ENCODE results near the gene LMNTD1.
"Not testable (repeated sequence)": the region's sequence is repeated elsewhere in the genome, so short reads cannot be mapped to it uniquely, and the experiment has no call there.

The LMNTD1 gene

DNA sequence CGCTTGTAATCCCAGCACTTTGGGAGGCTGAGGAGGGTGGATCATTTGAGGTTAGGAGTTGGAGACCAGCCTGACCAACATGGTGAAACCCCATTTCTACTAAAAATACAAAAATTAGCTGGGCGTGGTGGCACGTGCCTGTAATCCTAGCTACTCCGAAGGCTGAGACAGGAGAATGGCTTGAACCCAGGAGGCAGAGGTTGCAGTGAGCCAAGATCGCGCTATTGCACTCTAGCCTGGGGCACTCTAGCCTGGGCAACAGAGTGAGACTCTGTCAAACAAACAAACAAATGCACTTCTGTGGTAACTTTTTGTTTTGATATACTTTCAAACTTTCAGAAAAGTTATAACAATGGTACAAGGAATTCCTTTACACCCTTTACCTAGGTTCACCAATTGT is 126.3 kb downstream of the LMNTD1 start:
- DNase-seq, result not testable (repeated sequence)

Measured in NCI-H1436 treated with DMSO at 0.1 percent for 48 hours (cell line).